ENCODE results near the gene LOXL1. TPM values are rescaled to one million over a fixed set of nuclear protein-coding genes. Genes with fewer than 3 reads are reported as not detected.

The LOXL1 gene
- total RNA-seq, 1 donor from 2014 or later, result 31.9 TPM

GRCh38 chr15:73884159-73884558, 42.1 kb upstream of the LOXL1 start:
- H3K27me3 ChIP-seq (ENCODE audit: low read depth), result peaks cover 27% of the 10 kb centered on the region
- H3K36me3 ChIP-seq, result no peaks in the 10 kb centered on the region
- H3K27ac ChIP-seq (replicated peaks), result no peak overlapping the region
- no peak for DNase-seq
- H3K4me3 ChIP-seq, result no peak overlapping the region
- intact Hi-C loops (cut with micrococcal nuclease), result no loop called here
- H3K9me3 ChIP-seq (replicated peaks), result no peaks in the 10 kb centered on the region
- H3K4me1 ChIP-seq, result no peaks in the 10 kb centered on the region
- TF ChIP-seq, protein P1, sequence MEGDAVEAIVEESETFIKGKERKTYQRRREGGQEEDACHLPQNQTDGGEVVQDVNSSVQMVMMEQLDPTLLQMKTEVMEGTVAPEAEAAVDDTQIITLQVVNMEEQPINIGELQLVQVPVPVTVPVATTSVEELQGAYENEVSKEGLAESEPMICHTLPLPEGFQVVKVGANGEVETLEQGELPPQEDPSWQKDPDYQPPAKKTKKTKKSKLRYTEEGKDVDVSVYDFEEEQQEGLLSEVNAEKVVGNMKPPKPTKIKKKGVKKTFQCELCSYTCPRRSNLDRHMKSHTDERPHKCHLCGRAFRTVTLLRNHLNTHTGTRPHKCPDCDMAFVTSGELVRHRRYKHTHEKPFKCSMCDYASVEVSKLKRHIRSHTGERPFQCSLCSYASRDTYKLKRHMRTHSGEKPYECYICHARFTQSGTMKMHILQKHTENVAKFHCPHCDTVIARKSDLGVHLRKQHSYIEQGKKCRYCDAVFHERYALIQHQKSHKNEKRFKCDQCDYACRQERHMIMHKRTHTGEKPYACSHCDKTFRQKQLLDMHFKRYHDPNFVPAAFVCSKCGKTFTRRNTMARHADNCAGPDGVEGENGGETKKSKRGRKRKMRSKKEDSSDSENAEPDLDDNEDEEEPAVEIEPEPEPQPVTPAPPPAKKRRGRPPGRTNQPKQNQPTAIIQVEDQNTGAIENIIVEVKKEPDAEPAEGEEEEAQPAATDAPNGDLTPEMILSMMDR (IDR thresholded peaks at IDR 0.05; ENCODE audit: borderline replicate concordance), result no peak

- H3K4me1 ChIP-seq, result no peaks in the 10 kb centered on the region
- H3K9me3 ChIP-seq (replicated peaks), result no peaks in the 10 kb centered on the region
- TF ChIP-seq, protein P1 (IDR thresholded peaks at IDR 0.05; ENCODE audit: borderline replicate concordance), result no peak
- H3K27me3 ChIP-seq (ENCODE audit: low read depth), result peaks cover 30% of the 10 kb centered on the region
- H3K27ac ChIP-seq (replicated peaks), result no peak overlapping the region
- H3K36me3 ChIP-seq, result no peaks in the 10 kb centered on the region
- H3K4me3 ChIP-seq, result no peak overlapping the region
- DNase-seq, result no peak
- intact Hi-C loops (cut with micrococcal nuclease), result no loop called here
Measured at GRCh38 chr15:73885954-73886700, 40.1 kb upstream of the LOXL1 start.

GRCh38 chr15:73886717-73887345, 39.4 kb upstream of the LOXL1 start:
- H3K27ac ChIP-seq (replicated peaks), result no peak overlapping the region
- DNase-seq, result no peak
- H3K9me3 ChIP-seq (replicated peaks), result peaks cover 1% of the 10 kb centered on the region
- no peak overlapping the region for H3K4me3 ChIP-seq
- peaks cover 32% of the 10 kb centered on the region for H3K27me3 ChIP-seq (ENCODE audit: low read depth)
- H3K4me1 ChIP-seq, result no peaks in the 10 kb centered on the region
- TF ChIP-seq, protein P1 (IDR thresholded peaks at IDR 0.05; ENCODE audit: borderline replicate concordance), result no peak
- H3K36me3 ChIP-seq, result no peaks in the 10 kb centered on the region
- intact Hi-C loops (cut with micrococcal nuclease), result no loop called here

- Histone ChIP-seq H3K4me3 (no peak overlapping the region), H3K4me1 (no peaks in the 10 kb centered on the region), H3K27me3 (ENCODE audit: low read depth) (peaks cover 25% of the 10 kb centered on the region), H3K36me3 (no peaks in the 10 kb centered on the region), H3K27ac (replicated peaks) (no peak overlapping the region), H3K9me3 (replicated peaks) (peaks cover 7% of the 10 kb centered on the region)
- intact Hi-C loops (cut with micrococcal nuclease), result no loop called here
- no peak for DNase-seq
- TF ChIP-seq, protein P1 (IDR thresholded peaks at IDR 0.05; ENCODE audit: borderline replicate concordance), result no peak
Measured at GRCh38 chr15:73887481-73887880, 38.8 kb upstream of the LOXL1 start.

GRCh38 chr15:73888224-73889041, 37.8 kb upstream of the LOXL1 start:
- DNase-seq, result no peak
- Histone ChIP-seq H3K4me1 (no peaks in the 10 kb centered on the region), H3K27me3 (ENCODE audit: low read depth) (peaks cover 16% of the 10 kb centered on the region), H3K27ac (replicated peaks) (no peak overlapping the region), H3K9me3 (replicated peaks) (peaks cover 7% of the 10 kb centered on the region), H3K4me3 (no peak overlapping the region), H3K36me3 (no peaks in the 10 kb centered on the region)
- intact Hi-C loops (cut with micrococcal nuclease), result no loop called here
- TF ChIP-seq, protein P1 (IDR thresholded peaks at IDR 0.05; ENCODE audit: borderline replicate concordance), result no peak

Measured in left ventricle myocardium inferior (tissue), 1 donor.